ENCODE measurements around the gene USP17L10.
"Not testable (repeated sequence)": the region's sequence is repeated elsewhere in the genome, so short reads cannot be mapped to it uniquely, and the experiment has no call there.

GRCh38 chr4:9219852-9220251 is 9.4 kb downstream of the USP17L10 start, which contains the start of gene USP17L12:
- not testable (repeated sequence) for TF ChIP-seq CTCF, POLR2AphosphoS5, POLR2A (IDR thresholded peaks at IDR 0.05)

All from prostate gland (tissue), 2 donors.